ENCODE data around the gene EPN1.

The EPN1 gene

DNA sequence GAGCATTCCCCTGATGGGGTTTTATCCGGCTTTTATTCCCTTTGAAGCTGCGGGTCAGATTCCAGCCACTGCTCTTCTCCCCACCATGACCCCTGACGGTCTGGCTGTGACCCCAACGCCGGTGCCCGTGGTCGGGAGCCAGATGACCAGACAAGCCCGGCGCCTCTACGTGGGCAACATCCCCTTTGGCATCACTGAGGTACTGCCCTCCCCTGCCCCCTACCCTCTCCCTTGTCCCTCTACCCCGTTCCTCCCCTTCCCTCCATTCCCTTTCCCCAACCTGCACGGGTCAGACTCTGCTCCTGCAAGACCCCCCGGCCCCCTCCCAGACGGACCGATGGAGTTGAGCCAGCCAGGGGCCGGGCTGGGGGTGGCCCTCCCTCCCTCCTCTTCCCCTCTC is 14.0 kb upstream of the EPN1 start:
- DNase-seq (ENCODE audit: low read depth, low spot score), result no peak

DNA sequence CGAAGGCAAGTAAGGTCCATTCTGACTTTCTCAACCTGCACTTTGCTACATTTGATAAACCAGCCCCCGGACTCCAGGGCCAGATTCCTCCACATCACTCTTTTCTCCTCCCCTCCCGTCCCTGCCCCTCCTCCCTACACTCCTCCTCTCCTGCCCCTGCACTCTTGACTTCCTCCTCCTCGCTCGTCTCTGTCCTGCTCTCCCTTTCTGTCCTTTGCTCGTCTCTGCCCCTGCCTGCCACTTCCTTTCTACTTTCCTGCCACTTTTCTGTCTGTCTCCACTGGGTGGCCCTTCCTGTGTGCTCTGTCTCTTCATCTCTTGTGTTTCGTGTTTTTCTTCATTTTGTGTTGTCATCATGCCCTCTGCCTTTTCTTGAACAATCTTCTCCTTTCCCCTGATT is 13.2 kb upstream of the EPN1 start:
- DNase-seq (ENCODE audit: low read depth, low spot score), result no peak

DNA sequence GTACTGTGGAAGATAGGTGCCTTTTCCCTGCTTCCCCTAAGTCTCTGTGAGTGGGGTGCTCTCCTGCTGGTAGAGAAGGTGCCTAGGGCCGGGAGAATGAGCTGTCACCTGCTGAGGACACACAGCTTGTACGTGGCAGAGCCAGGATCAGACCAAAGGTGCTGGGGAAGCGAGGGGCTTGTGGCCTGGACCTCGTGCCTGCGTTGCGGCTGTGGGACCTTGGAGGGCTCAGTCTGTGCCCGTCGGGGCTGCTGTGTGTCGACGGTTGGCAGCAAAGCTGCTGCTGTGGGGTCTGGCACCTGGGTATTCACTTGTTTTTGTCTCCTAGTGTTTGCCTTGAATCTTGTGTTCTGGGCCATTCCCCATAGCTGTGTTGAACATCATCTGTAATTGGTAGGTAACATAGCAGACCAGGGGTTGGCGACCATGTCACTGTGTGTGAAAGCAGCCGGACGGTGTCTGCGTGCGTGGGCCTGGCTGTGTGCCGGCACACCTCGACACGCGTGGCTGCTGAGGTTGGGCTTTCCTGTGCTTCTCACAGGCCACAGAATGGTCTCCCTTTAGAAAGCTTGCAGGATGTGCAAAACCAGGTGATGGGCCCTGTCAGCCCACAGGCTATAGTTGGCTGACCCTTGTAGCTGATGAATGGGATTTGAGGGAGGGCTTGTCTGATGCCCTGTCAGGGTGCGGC is 11.0 kb upstream of the EPN1 start:
- DNase-seq (ENCODE audit: low read depth, low spot score), result no peak

- DNase-seq (ENCODE audit: low read depth, low spot score), result no peak
Observed at GRCh38 chr19:55666343-55667005, 8.6 kb upstream of the EPN1 start.

- DNase-seq (ENCODE audit: low read depth, low spot score), result no peak
Observed at GRCh38 chr19:55667006-55667381, 8.0 kb upstream of the EPN1 start.

- no peak for DNase-seq (ENCODE audit: low read depth, low spot score)
Observed at GRCh38 chr19:55667511-55667910, 7.5 kb upstream of the EPN1 start.

GRCh38 chr19:55667958-55668357 is 7.1 kb upstream of the EPN1 start:
- DNase-seq (ENCODE audit: low read depth, low spot score), result no peak

DNA sequence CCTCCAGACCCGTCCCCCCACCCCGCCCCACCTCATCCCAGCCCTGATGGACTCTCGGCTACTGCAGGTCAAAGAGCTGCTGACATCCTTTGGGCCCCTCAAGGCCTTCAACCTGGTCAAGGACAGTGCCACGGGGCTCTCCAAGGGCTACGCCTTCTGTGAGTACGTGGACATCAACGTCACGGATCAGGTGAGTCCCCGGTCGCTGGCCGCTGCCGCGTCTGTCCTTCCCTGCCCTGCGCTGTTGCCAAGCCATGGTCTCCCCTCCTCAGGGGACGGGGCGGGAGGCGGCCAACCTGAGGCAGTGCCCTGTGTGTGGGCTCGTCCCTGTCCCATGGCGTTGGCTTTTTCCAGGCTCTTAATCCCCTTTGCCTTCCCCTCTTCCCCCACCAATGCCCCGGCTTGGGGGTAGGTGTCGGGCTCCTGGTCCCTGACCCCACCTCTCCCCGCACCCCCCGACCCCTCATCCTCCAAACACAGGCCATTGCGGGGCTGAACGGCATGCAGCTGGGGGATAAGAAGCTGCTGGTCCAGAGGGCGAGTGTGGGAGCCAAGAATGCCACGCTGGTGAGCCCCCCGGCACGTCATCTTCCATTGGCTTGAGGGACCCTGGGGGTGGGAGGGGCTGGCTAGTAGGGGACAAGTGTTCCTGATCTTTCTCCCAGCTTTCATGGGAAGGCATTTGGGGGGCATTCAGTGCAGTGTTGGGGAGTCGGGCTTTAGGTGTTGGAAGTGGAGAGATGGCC is 6.2 kb upstream of the EPN1 start:
- no peak for DNase-seq (ENCODE audit: low read depth, low spot score)

DNA sequence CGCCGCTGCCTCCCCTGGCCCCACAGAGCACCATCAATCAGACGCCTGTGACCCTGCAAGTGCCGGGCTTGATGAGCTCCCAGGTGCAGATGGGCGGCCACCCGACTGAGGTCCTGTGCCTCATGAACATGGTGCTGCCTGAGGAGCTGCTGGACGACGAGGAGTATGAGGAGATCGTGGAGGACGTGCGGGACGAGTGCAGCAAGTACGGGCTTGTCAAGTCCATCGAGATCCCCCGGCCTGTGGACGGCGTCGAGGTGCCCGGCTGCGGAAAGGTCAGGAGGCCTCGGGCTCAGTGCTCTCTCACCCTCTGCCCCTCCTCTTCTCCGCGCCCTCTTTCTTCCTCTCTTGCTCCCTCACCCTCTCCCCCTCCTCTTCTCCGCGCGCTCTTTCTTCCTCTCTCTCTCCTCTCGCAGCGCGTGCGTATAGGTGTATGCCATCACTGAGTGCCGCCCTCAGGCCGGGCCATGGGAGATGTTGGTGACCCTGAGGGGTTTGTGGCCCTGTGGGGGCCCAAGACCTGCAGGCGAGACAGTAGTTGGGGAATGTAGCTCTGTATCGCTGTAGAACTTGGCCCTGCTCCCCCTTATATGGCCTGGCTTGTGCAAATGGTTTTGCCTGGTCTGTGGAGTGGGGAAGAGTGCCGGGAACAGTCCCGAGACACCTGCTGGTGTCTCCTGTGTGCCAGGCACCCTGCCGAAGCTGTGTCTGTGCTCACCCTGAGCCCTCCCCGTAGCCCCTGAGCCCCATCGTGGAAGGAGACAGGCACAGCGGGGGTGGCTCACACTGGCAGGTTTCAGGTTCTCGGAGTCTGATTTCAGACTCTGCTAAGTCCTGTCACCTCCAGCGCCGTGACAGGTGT is 5.4 kb upstream of the EPN1 start:
- DNase-seq (ENCODE audit: low read depth, low spot score), result no peak

DNA sequence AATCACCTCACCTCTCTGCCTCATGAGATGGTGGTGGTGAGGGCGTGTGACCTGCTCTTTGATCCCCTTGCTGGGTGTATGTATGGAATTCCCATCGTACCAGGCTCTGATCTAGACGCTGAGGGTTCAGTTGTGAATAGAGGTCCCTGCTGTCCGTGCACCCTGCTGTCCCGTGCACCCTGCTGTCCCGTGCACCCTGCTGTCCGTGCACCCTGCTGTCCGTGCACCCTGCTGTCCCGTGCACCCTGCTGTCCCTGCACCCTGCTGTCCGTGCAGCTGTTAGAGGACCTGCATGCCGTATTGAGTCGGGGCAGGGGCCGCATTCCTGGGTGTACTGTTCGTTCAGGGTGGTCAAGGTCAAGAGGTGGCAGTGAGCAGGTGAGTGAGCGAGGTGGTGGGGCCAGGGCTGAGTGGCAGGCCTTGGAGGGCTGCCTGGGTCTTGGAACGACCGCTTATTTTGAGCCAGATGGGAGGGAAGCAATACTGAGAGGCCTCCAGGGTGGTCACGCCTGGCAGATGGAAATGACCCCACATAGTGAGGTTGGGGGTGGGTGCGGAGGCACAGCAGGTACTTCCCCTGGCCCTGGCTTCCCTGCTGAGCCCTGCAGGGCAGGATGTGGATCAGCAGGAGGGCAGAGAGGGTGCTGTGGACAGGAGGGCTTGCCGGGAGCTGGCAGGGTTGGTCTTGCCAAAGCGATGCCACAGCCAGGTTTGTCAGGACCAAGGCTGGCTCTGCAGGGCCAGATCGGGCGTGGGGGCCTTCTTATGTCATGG is 4.6 kb upstream of the EPN1 start:
- no peak for DNase-seq (ENCODE audit: low read depth, low spot score)

- no peak for DNase-seq (ENCODE audit: low read depth, low spot score)
Observed at GRCh38 chr19:55671054-55671378, 4.0 kb upstream of the EPN1 start.

DNA sequence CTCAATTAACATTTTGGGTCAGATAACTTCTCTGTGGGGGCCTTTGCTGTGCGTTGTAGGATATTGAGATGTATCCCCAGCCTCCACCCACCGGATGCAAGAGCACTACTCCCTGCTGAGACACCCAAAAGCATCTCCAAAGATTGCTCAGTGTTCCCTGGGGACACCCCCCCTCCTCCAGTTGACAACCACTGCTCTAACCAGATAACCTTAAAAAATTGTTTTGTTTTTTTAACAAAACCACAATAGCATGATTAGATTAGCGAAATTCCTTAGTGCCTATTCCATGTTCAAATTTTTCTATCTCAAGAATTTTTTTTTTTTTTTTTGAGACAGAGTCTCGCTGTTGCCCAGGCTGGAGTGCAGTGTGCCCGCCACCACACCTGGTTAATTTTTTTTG is 2.6 kb upstream of the EPN1 start:
- DNase-seq (ENCODE audit: low read depth, low spot score), result no peak

DNA sequence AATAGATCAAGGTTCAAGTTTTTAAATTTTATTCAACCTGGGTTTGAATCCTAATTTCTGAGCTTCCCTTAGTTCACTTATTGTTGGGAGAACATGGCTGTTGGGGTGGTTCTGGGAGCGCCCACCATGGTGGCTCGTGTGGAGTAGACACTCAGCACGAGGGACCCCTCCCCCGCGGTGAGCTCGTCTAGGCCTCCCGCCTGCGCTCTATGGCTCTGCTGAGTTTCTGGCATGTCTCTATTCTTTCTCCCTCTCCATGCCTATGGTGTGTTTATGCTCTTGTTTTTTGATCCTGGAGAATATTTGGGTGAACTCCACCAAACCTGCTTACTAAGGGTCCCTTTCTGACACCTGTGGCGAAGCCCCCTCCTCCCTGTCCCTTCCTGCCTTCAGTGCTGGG is 1.6 kb upstream of the EPN1 start:
- no peak for DNase-seq (ENCODE audit: low read depth, low spot score)

DNA sequence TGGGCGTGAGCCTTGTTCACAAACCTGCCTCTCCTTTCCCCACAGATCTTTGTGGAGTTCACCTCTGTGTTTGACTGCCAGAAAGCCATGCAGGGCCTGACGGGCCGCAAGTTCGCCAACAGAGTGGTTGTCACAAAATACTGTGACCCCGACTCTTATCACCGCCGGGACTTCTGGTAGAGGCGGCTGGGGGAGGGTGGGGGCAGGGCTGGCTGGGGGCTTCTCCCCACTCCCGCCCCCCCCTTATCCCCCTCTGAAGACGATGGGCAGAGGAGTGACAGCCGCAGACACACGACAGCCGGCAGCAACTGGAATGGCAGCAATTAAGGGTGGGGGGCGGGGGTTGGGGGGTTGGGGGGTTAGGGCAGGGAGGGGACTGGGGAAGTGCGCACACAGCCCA is 1.1 kb upstream of the EPN1 start:
- no peak for DNase-seq (ENCODE audit: low read depth, low spot score)

GRCh38 chr19:55674459-55674840 is 576 bp upstream of the EPN1 start:
- DNase-seq (ENCODE audit: low read depth, low spot score), result no peak

DNA sequence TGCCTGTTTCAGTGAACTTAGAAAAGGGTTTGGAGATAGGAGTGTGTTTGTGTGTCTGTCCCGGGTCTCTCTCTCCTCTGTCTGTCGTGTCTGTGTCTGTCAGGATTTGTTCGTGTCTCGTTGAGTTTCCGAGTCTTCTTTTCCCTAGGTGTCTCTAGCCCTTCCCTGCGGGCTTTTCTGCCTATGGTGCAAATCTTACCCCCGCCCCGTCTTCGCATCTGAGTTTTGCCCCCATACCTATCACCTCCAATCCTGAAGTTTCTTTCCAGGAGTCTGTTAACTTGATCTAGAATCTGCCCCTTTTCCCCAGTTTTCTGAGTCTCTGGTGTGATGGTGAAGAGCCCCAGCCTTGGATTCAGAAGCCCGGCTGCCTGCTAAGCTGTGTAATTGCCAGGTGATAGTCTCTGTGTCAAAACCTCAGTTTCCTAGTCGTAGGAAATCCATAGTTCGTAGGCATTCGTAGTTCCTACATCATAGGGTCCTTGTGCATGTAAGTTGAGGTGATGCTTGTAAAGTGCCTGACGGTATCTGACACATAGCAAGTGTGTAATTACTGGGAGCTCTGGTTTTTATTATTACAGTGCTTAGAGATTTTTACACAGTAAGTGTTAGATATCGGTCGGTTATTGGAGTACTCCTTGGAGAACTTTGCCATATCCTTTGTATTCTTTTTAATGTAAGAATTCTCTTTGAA is 782 bp downstream of the EPN1 start:
- no peak for DNase-seq (ENCODE audit: low read depth, low spot score)

GRCh38 chr19:55676383-55676782 is 1.4 kb downstream of the EPN1 start:
- no peak for DNase-seq (ENCODE audit: low read depth, low spot score)

GRCh38 chr19:55676889-55677505 is 2.0 kb downstream of the EPN1 start:
- no peak for DNase-seq (ENCODE audit: low read depth, low spot score)

GRCh38 chr19:55677572-55678028 is 2.6 kb downstream of the EPN1 start:
- DNase-seq (ENCODE audit: low read depth, low spot score), result no peak

- no peak for DNase-seq (ENCODE audit: low read depth, low spot score)
Observed at GRCh38 chr19:55678121-55678671, 3.2 kb downstream of the EPN1 start.

All from brain pericyte (primary cell).